GM19324 (cell line): ENCODE results near the gene ADAMTS17.

Experiments
- ATAC-seq: cut with Tn5 transposase; IDR thresholded peaks from one replicate; pipeline ENCODE4 v1.9.1; 2021; ENCODE audit warnings: mild to moderate bottlenecking, moderate library complexity; ENCODE audit not compliant: unreplicated experiment, low FRiP score

ADAMTS17 gene

DNA sequence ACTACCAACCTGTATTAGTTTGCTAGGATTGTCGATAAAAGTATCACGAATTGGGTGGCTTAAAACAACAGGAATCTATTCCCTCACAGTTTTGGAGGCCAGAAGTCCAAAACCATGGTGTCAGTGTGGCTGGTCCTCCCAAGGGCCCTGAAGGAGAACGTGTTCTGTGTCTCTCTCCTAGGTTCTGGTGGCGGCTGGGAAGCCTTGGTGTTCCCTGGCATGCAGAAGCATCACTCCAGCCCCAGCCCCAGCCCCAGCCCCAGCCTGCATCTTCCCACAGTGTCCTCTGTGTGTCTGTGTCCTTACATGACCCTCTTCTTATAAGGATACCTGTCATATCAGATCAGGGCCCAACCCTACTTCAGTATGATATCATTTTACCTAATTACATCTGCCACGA lies 336.1 kb downstream of the ADAMTS17 start:
- no peak for ATAC-seq

DNA sequence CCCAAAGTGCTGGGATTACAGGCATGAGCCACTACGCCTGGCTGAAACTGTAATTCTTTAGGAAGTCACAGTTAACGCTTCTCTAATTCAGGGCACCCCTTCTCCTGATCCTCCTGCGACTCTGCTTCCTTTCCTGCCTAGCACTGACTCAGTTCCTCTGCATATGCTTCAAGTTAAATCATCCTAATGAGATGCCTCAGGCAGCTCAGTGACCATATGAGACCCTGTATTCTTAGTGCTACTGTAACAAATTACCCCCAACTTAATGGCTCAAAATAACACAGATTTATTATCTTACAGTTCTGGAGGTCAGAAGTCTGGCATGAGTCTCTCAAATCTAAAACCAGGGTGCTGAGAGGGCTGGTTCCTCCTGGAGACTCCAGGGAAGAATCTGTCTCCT lies 336.8 kb downstream of the ADAMTS17 start:
- ATAC-seq, result no peak

DNA sequence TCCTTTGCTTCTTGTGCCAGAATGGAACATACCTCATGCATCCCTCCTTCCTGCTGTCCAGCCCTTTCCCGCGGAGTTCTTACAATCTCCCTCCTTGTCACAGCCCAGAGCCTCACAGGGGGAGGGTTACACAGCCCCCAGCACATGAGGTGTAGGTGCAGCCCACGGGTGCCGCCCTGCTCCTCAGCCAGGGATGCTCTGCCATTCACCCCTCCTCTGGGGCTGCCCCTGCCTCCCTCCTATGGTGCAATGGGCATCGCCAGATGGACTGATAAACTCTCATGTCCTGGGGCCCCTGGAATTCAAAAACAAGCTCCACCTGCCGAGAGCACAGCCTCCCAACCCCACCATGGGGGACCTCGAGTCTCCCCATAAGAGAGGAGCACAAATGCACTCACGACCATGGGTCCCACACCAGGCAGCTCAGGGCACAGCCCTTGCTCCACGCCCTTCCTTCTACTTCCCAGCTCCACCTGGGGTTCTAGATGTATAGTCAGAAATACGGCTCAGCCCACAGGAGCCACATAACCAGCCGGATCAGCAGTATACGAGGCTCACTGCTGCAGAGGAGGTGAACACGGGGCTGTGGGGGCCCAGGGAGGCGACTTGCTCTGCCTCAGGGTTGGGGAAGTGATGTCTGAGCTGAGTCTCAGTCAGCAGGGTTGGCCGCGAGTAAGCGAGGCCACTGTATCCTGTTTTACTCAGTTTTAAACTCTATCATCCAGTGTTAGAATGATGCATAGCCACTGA lies 338.8 kb downstream of the ADAMTS17 start:
- no peak for ATAC-seq

GRCh38 chr15:100002086-100002620 lies 339.6 kb downstream of the ADAMTS17 start:
- ATAC-seq, result no peak

GRCh38 chr15:100001405-100001804 lies 340.4 kb downstream of the ADAMTS17 start:
- no peak for ATAC-seq

- no peak for ATAC-seq
Measured at GRCh38 chr15:99999282-100000070, 342.3 kb downstream of the ADAMTS17 start.

- no peak for ATAC-seq
Measured at GRCh38 chr15:99998661-99999101, 343.1 kb downstream of the ADAMTS17 start.

DNA sequence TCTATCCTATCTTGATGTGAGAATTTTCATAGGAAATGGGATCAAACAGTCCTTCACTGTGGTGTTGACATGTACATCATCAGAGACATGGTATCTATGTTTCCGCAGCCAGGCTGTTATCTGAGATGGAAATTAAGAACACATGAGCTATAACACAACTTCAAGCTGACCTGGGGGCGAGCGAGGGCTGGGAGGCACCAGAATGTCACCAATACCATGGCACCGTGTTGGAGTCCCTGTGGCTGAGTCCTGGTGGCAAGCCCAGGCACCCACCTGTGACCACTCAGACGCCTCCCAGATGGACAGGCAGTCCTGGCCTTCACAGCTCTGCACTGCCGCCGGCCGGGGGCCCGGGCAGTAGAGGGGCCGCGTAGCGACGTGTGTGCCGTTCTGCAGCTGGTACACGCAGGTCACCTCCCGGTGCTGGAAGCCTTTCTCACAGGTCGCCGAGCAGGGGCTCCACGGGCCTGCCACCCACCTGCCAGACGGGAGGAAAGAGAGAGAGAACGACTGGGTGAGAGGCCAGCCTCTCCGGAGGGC lies 344.6 kb downstream of the ADAMTS17 start:
- no peak for ATAC-seq

DNA sequence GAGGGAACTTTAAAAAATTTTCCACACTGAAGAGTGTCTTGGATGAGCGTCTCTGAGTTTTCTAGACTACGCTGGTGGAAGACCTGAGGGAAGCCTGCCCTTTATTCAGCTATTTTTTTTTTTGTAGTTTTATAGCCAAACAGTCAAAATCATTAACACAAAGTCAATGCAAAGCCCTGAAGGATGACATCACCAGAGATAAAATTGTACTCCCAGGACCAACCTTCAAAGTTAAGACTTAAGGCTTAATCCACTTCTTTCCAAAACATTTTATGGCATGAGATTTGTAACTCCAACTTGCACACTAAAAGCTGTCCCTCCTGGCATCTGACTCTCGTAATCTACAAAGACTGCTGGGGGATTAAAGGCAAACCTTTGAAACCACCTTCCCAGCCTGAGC lies 345.1 kb downstream of the ADAMTS17 start:
- no peak for ATAC-seq

GRCh38 chr15:99995543-99995942 lies 346.2 kb downstream of the ADAMTS17 start:
- ATAC-seq, result no peak

DNA sequence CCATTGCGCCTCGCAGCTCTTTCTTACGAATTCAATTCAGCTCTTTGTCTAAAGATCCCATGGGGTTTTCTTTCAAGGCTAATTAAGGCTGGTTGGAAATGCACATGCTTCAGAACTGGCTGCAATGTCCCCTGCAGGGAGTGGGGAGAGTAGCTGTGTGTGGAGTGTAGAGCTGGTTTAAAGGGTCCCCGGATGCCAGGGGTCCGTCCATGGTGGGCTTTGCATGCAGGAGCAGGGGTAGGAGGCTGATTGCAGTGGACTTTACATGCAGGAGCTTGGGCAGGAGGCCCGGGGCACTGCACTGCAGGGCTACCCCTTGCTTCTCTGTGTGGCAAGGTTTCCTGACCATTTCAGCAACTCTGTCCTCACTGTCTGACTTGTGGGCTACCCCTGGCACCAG lies 346.9 kb downstream of the ADAMTS17 start:
- no peak for ATAC-seq

GRCh38 chr15:99993681-99994131 lies 348.1 kb downstream of the ADAMTS17 start:
- no peak for ATAC-seq

DNA sequence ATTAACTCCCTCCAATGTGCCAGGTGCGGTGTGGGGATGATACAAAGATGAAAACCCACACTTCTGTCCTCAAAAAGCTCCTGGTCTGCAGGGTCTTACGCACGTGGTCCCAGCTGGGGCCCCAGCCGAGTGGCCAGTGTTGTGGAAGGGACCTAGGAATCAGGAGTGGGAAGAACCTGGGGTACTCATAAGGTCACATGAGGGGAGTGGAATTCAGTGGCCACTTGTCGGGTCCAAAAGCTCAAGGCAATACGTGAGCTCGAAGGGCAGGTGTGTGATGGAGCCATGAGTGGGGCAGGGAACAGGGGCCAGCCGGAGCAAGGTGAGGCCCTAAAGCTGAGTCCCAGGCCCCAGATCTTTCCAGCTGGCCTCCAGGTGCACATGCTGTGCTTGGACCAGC lies 348.5 kb downstream of the ADAMTS17 start:
- no peak for ATAC-seq

DNA sequence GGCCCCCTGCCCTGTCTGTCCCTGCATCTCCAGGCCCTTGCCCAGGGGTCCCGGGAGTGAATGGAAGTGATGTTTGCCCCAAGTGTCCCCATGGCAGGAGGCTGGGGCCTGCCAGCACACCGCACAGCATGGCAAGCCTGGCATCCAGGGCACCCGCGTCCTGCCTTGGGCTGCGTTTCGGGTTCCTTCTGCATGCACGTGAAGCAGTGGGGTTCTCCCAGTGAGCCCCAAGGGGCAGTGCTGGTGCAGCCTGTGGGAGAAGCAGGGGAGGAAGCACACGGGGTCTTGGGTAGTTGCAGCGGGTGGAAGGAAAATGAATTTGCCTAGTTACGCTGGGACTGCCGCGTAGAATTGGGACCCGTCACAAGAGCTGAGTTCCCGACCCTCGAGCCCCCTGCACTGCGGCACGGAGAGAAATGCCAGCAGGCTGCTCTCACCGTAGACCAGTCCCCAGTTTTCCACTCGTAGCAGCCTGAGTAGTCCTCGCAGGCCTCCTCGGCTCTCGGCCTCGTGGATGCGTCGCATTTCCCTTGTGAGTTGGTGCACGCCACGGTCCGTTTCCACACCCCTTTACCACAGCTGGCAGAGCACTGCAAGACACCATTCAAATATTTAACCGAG lies 349.1 kb downstream of the ADAMTS17 start:
- no peak for ATAC-seq

- ATAC-seq, result no peak
Measured at GRCh38 chr15:99989095-99989494, 352.7 kb downstream of the ADAMTS17 start.

GRCh38 chr15:99987701-99988100 lies 354.1 kb downstream of the ADAMTS17 start:
- no peak for ATAC-seq

DNA sequence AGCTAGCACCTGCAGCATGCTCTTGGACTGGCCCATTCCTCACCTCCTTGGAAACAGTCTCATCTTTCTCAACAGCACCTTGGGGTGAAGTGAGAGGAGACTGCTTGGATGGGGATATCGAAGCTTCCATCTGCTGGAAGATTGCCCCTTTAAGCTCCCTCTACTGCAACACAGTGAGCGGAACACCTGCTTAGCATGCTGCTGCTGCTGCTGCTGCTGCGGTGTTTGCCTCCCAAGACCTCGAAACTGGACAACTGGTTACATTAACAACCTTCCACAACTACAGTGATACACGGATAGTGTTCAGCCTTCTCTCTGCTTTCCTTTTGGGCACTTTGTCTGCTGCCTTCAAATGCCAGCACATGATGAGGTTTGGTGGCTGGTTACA lies 354.7 kb downstream of the ADAMTS17 start:
- ATAC-seq, result no peak

- no peak for ATAC-seq
Measured at GRCh38 chr15:99986297-99987118, 355.3 kb downstream of the ADAMTS17 start.

GRCh38 chr15:99985878-99986277 lies 355.9 kb downstream of the ADAMTS17 start:
- ATAC-seq, result no peak
